IMR-90 (cell line): ENCODE data around the gene PDCD6IP. TPM values are rescaled to one million over a fixed set of nuclear protein-coding genes. Genes with fewer than 3 reads are reported as not detected.

Experiments used
- ATAC-seq: fragments of 200-7000 bp; cut with Tn5 transposase; 2 replicates; pipeline ENCODE4 v1.9.1; 2020; ENCODE audit warnings: low read depth, mild to moderate bottlenecking, moderate library complexity
- BruUV-seq: library from RNA; stranded (reverse); fragments of 400-500 nt; replicated peaks from 2 replicates; lab custom pipeline; 2021; lab: Mats Ljungman, UMichigan
- CTCF ChIA-PET: fragments of 300-600 bp; formaldehyde crosslinking; extraction: SDS; loops from one replicate; lab custom pipeline; 2021; ENCODE audit warnings: antibody characterized with exemption; lab: Yijun Ruan, JAX
- POLR2A ChIA-PET: fragments of 300-600 bp; sonication (Branson Sonifier 250); formaldehyde crosslinking; loops from one replicate; lab custom pipeline; 2022; ENCODE audit warnings: antibody characterized with exemption; ENCODE audit not compliant: unreplicated experiment; lab: Charles Lee
- DNase-seq: peaks from one replicate; pipeline ENCODE4 v3.0.0; 2013
- H2AFZ ChIP-seq: replicated peaks from 2 replicates; pipeline ENCODE3; 2013; ENCODE audit warnings: low read length, mild to moderate bottlenecking; ENCODE audit not compliant: poor library complexity
- H2AK5ac ChIP-seq: 2 replicates; pipeline ENCODE4 v1.6.1; 2013; ENCODE audit warnings: low read depth, low read length, inconsistent platforms
- H2AK9ac ChIP-seq: replicated peaks from 2 replicates; pipeline ENCODE3; 2013; ENCODE audit warnings: mild to moderate bottlenecking, low read depth, low read length, moderate library complexity; ENCODE audit not compliant: poor library complexity
- H2BK120ac ChIP-seq: 2 replicates; pipeline ENCODE4 v1.6.1; 2013; ENCODE audit warnings: low read depth, low read length, inconsistent platforms
- H2BK15ac ChIP-seq: 3 replicates; pipeline ENCODE4 v1.6.1; 2013; ENCODE audit warnings: low read depth, low read length, inconsistent platforms
- H2BK20ac ChIP-seq: 2 replicates; pipeline ENCODE4 v1.6.1; 2013; ENCODE audit warnings: low read depth, mild to moderate bottlenecking, inconsistent platforms, low read length, moderate library complexity
- H2BK5ac ChIP-seq: 2 replicates; pipeline ENCODE4 v1.6.1; 2013; ENCODE audit warnings: mild to moderate bottlenecking, low read depth, low read length, inconsistent platforms; ENCODE audit not compliant: poor library complexity, severe bottlenecking
- H3K14ac ChIP-seq: replicated peaks from 2 replicates; pipeline ENCODE4 v1.6.1; 2013; ENCODE audit warnings: low read depth, low read length, inconsistent platforms
- H3K18ac ChIP-seq: 2 replicates; pipeline ENCODE4 v1.6.1; 2013; ENCODE audit warnings: low read depth, low read length, control low read depth
- H3K23ac ChIP-seq: 2 replicates; pipeline ENCODE4 v1.6.1; 2013; ENCODE audit warnings: low read depth, low read length, inconsistent platforms
- H3K27ac ChIP-seq: 2 replicates; pipeline ENCODE4 v1.5.1; 2013; ENCODE audit warnings: mild to moderate bottlenecking, control low read depth, low read length; ENCODE audit not compliant: insufficient read depth
- H3K27me3 ChIP-seq: 2 replicates; pipeline ENCODE4 v1.6.1; 2013; ENCODE audit warnings: low read length; ENCODE audit not compliant: control insufficient read depth, insufficient read depth
- H3K36me3 ChIP-seq: 2 replicates; pipeline ENCODE4 v1.6.1; 2013; ENCODE audit warnings: low read length, mixed read lengths; ENCODE audit not compliant: control insufficient read depth, insufficient read depth
- H3K4ac ChIP-seq: 2 replicates; pipeline ENCODE4 v1.6.1; 2013; ENCODE audit warnings: low read depth, low read length, inconsistent platforms
- H3K4me1 ChIP-seq: 2 replicates; pipeline ENCODE4 v1.6.1; 2013; ENCODE audit warnings: low read length, mixed read lengths; ENCODE audit not compliant: control insufficient read depth, insufficient read depth
- H3K4me2 ChIP-seq: 2 replicates; pipeline ENCODE4 v1.6.1; 2013; ENCODE audit warnings: low read depth, mild to moderate bottlenecking, control low read depth, low read length, moderate library complexity
- H3K4me3 ChIP-seq: 2 replicates; pipeline ENCODE4 v1.5.1; 2013; ENCODE audit warnings: low read depth, mild to moderate bottlenecking, control low read depth, low read length, moderate library complexity; ENCODE audit not compliant: insufficient read depth
- H3K56ac ChIP-seq: 2 replicates; pipeline ENCODE4 v1.6.1; 2013; ENCODE audit warnings: low read length, inconsistent platforms; ENCODE audit not compliant: insufficient read depth; ENCODE audit errors: extremely low read depth
- H3K79me1 ChIP-seq, 2 experiments: 2 replicates each; pipeline ENCODE4 v1.6.1; 2013; ENCODE audit warnings: low read length in 2 of 2, inconsistent platforms in 1 of 2, low read depth in 1 of 2
- H3K9ac ChIP-seq: 2 replicates; pipeline ENCODE4 v1.6.1; 2013; ENCODE audit warnings: low read depth, low read length, control low read depth
- H3K9me1 ChIP-seq: 2 replicates; pipeline ENCODE4 v1.6.1; 2013; ENCODE audit warnings: low read length, inconsistent platforms; ENCODE audit not compliant: insufficient read depth
- H3K9me3 ChIP-seq: 2 replicates; pipeline ENCODE4 v1.6.1; 2013; ENCODE audit warnings: low read length; ENCODE audit not compliant: control insufficient read depth, insufficient read depth
- H4K20me1 ChIP-seq: 2 replicates; pipeline ENCODE4 v1.6.1; 2013; ENCODE audit warnings: low read length, inconsistent platforms; ENCODE audit not compliant: insufficient read depth
- H4K5ac ChIP-seq: 2 replicates; pipeline ENCODE4 v1.6.1; 2013; ENCODE audit warnings: mild to moderate bottlenecking, low read depth, low read length, control low read depth
- H4K8ac ChIP-seq, 2 experiments: 2 replicates each; pipeline ENCODE4 v1.6.1; 2013; ENCODE audit warnings: low read depth in 2 of 2, low read length in 2 of 2, control low read depth in 1 of 2, inconsistent platforms in 1 of 2
- H4K91ac ChIP-seq: 2 replicates; pipeline ENCODE4 v1.6.1; 2013; ENCODE audit warnings: low read depth, low read length, inconsistent platforms; ENCODE audit not compliant: insufficient read depth
- CEBPB ChIP-seq: IDR thresholded peaks from 2 replicates; pipeline ENCODE4 v1.6.1; 2012; ENCODE audit warnings: low read depth, low read length, improper control_type of control experiment
- CHD1 ChIP-seq: IDR thresholded peaks from 2 replicates; pipeline ENCODE4 v1.6.1; 2012; ENCODE audit warnings: low read depth, low read length, improper control_type of control experiment
- MAFK ChIP-seq: IDR thresholded peaks from 2 replicates; pipeline ENCODE4 v1.6.1; 2012; ENCODE audit warnings: low read depth, low read length, improper control_type of control experiment
- MAZ ChIP-seq: IDR thresholded peaks from 2 replicates; pipeline ENCODE4 v1.6.1; 2012; ENCODE audit warnings: low read depth, mild to moderate bottlenecking, low read length, improper control_type of control experiment, moderate library complexity, borderline replicate concordance
- NFE2L2 ChIP-seq: fragments of 150-350 bp; IDR thresholded peaks from 2 replicates; pipeline ENCODE4 v1.6.1; 2016; ENCODE audit warnings: low read depth, mild to moderate bottlenecking, low read length
- POLR2A ChIP-seq: IDR thresholded peaks from 2 replicates; pipeline ENCODE4 v1.6.1; 2012; ENCODE audit warnings: mild to moderate bottlenecking, low read depth, low read length
- RAD21 ChIP-seq: IDR thresholded peaks from 2 replicates; pipeline ENCODE4 v1.6.1; 2012; ENCODE audit warnings: low read length, improper control_type of control experiment
- dilution Hi-C: fragments of 300-500 bp; cut with HindIII; formaldehyde crosslinking; loops from one replicate; pipeline ENCODE4 v1.14.3; 2018; ENCODE audit warnings: low sequenced_read_pairs; ENCODE audit not compliant: unreplicated experiment
- in situ Hi-C: fragments of 300-500 bp; cut with MboI; formaldehyde crosslinking; loops from 3 replicates; pipeline ENCODE4 v1.14.3; 2019; ENCODE audit warnings: low sequenced_read_pairs, inconsistent platforms, mixed read lengths
- intact Hi-C: fragments of 100-400 bp; cut with micrococcal nuclease; formaldehyde crosslinking; loops from 2 replicates; pipeline ENCODE4 v1.10.0; 2022
- polyA plus RNA-seq, 3 experiments: library from polyadenylated mRNA; depleted of rRNA; stranded (reverse); fragments of >200 nt; gene quantifications; 2 replicates each; pipeline ENCODE4 v1.2.3, GENCODE V29; 2012; ENCODE audit warnings: low replicate concordance in 1 of 3
- total RNA-seq: library from RNA; depleted of rRNA; stranded (reverse); fragments of >200 nt; gene quantifications from 2 replicates; pipeline ENCODE4 v1.2.3, GENCODE V29; 2012
- TF ChIP-seq, protein P1 (sequence below): conservative IDR thresholded peaks from 2 replicates; pipeline ENCODE4 v1.5.1; 2012; ENCODE audit warnings: mild to moderate bottlenecking, low read depth, low read length, improper control_type of control experiment

PDCD6IP gene
- total and polyA plus RNA-seq, 2 of the 4 experiments (the other 2 are of a cell fraction) = 68.1 to 78.3 TPM

DNA sequence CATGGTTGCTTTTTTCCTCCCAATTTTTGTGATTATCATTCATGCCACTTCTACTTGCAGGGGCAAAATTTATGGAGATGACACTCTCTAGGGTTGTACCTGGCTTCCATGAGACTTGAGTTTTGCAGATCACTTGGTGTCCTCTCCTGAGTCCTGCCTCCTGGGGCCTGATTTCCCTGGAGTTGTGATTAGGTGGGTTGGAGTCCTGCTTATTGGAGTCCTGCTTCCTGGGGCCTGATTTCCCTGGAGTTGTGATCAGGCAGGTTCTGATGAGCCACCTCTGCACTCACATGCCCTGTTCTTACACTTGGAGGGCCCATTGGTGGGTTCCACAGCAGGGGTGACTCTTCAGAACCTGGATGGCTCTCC lies 102.0 kb downstream of the PDCD6IP start:
- Histone ChIP-seq H3K14ac (no peak overlapping the region), H3K4me1 (no peaks in the 10 kb centered on the region; the same call in 1 of the 2 replicates), H4K20me1 (no peaks in the 10 kb centered on the region), H4K5ac (no peak overlapping the region), H2BK20ac (no peak overlapping the region), H3K4me2 (no peak overlapping the region), H2BK120ac (no peak overlapping the region), H3K27ac (no peak overlapping the region), H3K4ac (no peak overlapping the region), H2BK15ac (no peak overlapping the region), H2AK5ac (no peak overlapping the region), H3K56ac (no peak overlapping the region), H3K36me3 (no peaks in the 10 kb centered on the region), H3K79me1 (no peaks in the 10 kb centered on the region), H3K9ac (no peak overlapping the region), H3K9me3 (0 out of 2 replicates have a peak, but pooled peaks cover 1% of the 10 kb centered on the region), H3K9me1 (no peaks in the 10 kb centered on the region), H3K23ac (no peak overlapping the region), H4K8ac (no peak overlapping the region), H2AFZ (no peak overlapping the region), H4K91ac (no peak overlapping the region), H3K27me3 (peaks cover 5% of the 10 kb centered on the region; the same call in 1 of the 2 replicates), H2BK5ac (no peak overlapping the region), H2AK9ac (no peak overlapping the region), H3K18ac (no peak overlapping the region), H3K4me3 (no peak overlapping the region)
- TF ChIP-seq RAD21 (no peak), NFE2L2 (no peak), MAFK (no peak), CHD1 (no peak), MAZ (no peak), CEBPB (no peak), POLR2A (no peak)
- TF ChIP-seq, protein P1, sequence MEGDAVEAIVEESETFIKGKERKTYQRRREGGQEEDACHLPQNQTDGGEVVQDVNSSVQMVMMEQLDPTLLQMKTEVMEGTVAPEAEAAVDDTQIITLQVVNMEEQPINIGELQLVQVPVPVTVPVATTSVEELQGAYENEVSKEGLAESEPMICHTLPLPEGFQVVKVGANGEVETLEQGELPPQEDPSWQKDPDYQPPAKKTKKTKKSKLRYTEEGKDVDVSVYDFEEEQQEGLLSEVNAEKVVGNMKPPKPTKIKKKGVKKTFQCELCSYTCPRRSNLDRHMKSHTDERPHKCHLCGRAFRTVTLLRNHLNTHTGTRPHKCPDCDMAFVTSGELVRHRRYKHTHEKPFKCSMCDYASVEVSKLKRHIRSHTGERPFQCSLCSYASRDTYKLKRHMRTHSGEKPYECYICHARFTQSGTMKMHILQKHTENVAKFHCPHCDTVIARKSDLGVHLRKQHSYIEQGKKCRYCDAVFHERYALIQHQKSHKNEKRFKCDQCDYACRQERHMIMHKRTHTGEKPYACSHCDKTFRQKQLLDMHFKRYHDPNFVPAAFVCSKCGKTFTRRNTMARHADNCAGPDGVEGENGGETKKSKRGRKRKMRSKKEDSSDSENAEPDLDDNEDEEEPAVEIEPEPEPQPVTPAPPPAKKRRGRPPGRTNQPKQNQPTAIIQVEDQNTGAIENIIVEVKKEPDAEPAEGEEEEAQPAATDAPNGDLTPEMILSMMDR = no peak
- POLR2A ChIA-PET = no interaction called here
- in situ Hi-C loops (no loop called here), dilution Hi-C loops (no loop called here), intact Hi-C loops (no loop called here)
- CTCF ChIA-PET = no interaction called here
- BruUV-seq = no TSS peak
- DNase-seq (no peak), ATAC-seq (no peak)
